GM19467 (cell line): ENCODE data around the gene KIF3A.

Source experiments
- ATAC-seq: cut with Tn5 transposase; IDR thresholded peaks from one replicate; pipeline ENCODE4 v1.9.1; 2021; ENCODE audit warnings: mild to moderate bottlenecking, moderate library complexity; ENCODE audit not compliant: unreplicated experiment

KIF3A gene

GRCh38 chr5:132771503-132771998, 34.2 kb upstream of the KIF3A start:
- ATAC-seq, result no peak

- ATAC-seq, result no peak
Observed at GRCh38 chr5:132770476-132771159, 33.3 kb upstream of the KIF3A start.

GRCh38 chr5:132768485-132768868, 31.1 kb upstream of the KIF3A start:
- no peak for ATAC-seq

GRCh38 chr5:132767150-132767549, 29.8 kb upstream of the KIF3A start:
- ATAC-seq, result no peak

GRCh38 chr5:132766806-132767055, 29.4 kb upstream of the KIF3A start:
- no peak for ATAC-seq

- ATAC-seq, result no peak
Observed at GRCh38 chr5:132766020-132766805, 28.9 kb upstream of the KIF3A start.

- no peak for ATAC-seq
Observed at GRCh38 chr5:132765311-132766019, 28.1 kb upstream of the KIF3A start.

GRCh38 chr5:132764671-132765238, 27.4 kb upstream of the KIF3A start:
- ATAC-seq, result no peak

GRCh38 chr5:132764051-132764450, 26.7 kb upstream of the KIF3A start:
- ATAC-seq, result no peak

- ATAC-seq, result no peak
Observed at GRCh38 chr5:132763181-132764036, 26.1 kb upstream of the KIF3A start.

- no peak for ATAC-seq
Observed at GRCh38 chr5:132762246-132763000, 25.1 kb upstream of the KIF3A start.

- ATAC-seq, result no peak
Observed at GRCh38 chr5:132761321-132762240, 24.2 kb upstream of the KIF3A start.

- no peak for ATAC-seq
Observed at GRCh38 chr5:132760601-132761317, 23.4 kb upstream of the KIF3A start.

- ATAC-seq, result no peak
Observed at GRCh38 chr5:132760049-132760420, 22.7 kb upstream of the KIF3A start.

GRCh38 chr5:132759114-132760048, 22.0 kb upstream of the KIF3A start:
- ATAC-seq, result no peak

- no peak for ATAC-seq
Observed at GRCh38 chr5:132758451-132758850, 21.1 kb upstream of the KIF3A start.

- ATAC-seq, result no peak
Observed at GRCh38 chr5:132756542-132756941, 19.2 kb upstream of the KIF3A start.
